Glomerular endothelial cell (primary cell): ENCODE data around the gene FIGN. TPM values are rescaled to one million over a fixed set of nuclear protein-coding genes. Genes with fewer than 3 reads are reported as not detected.

Source experiments
- DNase-seq: peaks from one replicate; pipeline ENCODE4 v3.0.0-alpha.2; 2011; ENCODE audit warnings: low read depth, low spot score; ENCODE audit errors: extremely low read depth
- total RNA-seq: library from RNA; depleted of rRNA; stranded (reverse); fragments of >200 nt; gene quantifications from 2 replicates; pipeline ENCODE4 v1.2.3, GENCODE V29; 2015

FIGN gene
- total RNA-seq, 1 donor from 2014 or later, result 3.0 TPM

- no peak for DNase-seq
These were observed 24.1 kb downstream of the FIGN start for GRCh38 chr2:163711699-163712098.

GRCh38 chr2:163711258-163711657 lies 24.6 kb downstream of the FIGN start:
- no peak for DNase-seq

GRCh38 chr2:163709270-163709669 lies 26.5 kb downstream of the FIGN start:
- no peak for DNase-seq

- no peak for DNase-seq
These were observed 27.5 kb downstream of the FIGN start for GRCh38 chr2:163708265-163708664.

- DNase-seq, result no peak
These were observed 32.4 kb downstream of the FIGN start for GRCh38 chr2:163703386-163703785.

- DNase-seq, result no peak
These were observed 34.2 kb downstream of the FIGN start for GRCh38 chr2:163701399-163702195.

DNA sequence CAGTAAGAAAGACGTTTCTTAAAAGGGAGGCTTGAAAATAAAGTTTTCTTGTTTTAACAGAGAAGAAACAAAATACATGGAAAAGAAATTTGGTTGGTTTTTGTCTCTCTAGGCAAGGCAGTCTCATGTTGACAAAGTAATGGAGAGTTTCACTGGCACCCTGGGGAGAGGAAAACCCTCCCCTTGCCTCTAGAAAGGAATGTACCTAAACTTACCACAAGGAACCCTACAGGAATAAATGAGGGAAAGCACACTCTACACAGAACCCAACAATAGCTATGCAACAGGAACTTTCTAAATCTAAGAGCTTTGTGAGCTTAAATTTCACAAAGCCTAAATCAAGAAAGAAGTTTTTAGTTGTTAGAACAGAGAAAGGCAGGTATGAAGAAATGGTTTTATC lies 37.0 kb downstream of the FIGN start:
- no peak for DNase-seq

- no peak for DNase-seq
These were observed 37.8 kb downstream of the FIGN start for GRCh38 chr2:163697846-163698637.

DNA sequence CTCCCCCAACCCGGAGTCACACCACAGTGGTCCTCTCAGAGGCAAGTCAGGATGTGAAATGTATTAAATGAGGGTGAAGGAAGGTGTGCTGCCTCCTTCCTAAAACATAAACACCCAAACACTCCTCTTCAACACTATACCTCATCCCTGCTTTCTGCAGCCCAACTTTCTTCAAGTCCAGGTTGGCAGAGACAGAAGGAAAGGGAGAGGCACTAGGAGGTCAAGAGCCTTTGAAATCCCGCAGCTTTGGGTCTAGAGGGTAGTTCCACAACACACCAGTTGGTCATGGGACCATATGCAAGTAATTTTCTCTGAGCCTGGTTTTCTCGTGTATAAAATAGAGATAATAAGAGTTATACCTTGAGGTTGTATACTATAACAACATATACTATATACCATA lies 38.4 kb downstream of the FIGN start:
- DNase-seq, result no peak

DNA sequence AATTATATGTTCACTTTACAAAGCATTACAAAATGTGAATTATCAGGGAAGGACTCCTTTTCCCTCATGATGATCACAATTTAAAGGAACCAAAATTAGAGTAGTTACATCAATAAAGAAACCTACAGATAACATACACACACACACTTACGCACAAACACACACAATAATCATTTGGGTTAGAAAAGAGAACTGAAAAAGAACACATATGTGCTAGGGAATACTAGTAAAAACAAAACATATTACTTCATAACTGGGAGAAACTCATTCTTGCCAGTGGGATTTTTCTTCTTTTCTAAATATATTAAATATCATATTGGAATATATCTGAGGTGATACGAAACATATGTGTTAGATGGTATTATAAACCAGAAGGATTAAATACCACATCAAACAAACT lies 42.3 kb downstream of the FIGN start:
- DNase-seq, result no peak

- DNase-seq, result no peak
These were observed 43.0 kb downstream of the FIGN start for GRCh38 chr2:163692611-163693482.

GRCh38 chr2:163692081-163692480 lies 43.7 kb downstream of the FIGN start:
- no peak for DNase-seq

- DNase-seq, result no peak
These were observed 44.9 kb downstream of the FIGN start for GRCh38 chr2:163690896-163691295.

GRCh38 chr2:163687217-163687616 lies 48.6 kb downstream of the FIGN start:
- no peak for DNase-seq

DNA sequence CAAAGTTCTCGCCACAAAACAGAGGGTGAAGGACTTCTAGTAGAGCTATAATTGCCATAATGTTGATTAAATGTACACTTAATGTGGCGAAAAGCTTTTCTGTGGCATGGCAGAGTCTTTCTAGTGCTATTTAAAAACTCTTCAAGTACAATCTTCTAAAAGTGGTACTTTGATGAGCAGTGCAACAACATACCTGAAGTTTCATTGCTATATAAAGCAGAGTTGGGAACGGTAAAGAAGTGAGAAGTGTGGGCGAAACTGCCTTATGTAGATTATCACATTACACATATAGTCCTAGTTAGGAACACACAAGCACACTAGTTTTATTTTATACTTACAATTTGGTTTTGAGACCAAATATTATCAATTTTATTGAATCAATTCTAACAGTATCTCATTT lies 49.5 kb downstream of the FIGN start:
- DNase-seq, result no peak

DNA sequence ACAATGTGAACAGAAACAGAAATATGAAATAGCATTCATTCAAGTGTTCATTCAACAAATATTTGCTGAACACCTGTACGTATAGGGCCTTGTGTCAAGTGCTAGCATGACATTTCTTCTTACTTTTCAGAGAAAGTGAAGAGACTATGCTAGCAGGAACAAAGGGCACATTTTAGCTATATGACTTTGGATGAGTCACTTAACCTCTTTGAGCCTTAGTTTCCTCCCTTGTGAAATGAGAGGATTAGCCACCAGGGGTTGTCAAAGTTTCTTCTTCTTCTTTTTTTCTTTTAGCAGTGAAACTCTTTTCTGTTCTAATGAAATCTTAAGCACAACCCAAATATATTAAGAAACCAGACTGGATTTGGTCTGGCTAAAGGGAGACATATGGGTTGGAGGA lies 53.1 kb downstream of the FIGN start:
- no peak for DNase-seq

DNA sequence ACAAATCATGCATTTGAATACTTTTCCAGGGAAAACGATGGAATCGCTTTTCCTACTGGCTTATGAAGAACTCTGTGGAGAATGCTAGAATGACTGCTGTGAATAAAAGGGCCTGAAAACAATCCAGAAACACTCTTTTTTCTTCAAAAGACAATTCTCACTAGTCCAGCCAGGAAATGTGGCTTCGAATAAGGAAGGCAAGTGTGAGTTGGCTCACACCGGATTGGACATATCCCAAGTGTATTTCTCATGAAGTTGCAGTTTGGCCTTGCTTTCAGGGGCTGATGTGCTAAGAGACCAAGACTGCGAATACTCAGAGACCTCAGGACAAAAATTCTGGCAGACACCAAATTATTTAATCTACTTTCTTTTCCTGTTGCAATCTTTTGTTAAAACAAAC lies 54.1 kb downstream of the FIGN start:
- DNase-seq, result no peak

DNA sequence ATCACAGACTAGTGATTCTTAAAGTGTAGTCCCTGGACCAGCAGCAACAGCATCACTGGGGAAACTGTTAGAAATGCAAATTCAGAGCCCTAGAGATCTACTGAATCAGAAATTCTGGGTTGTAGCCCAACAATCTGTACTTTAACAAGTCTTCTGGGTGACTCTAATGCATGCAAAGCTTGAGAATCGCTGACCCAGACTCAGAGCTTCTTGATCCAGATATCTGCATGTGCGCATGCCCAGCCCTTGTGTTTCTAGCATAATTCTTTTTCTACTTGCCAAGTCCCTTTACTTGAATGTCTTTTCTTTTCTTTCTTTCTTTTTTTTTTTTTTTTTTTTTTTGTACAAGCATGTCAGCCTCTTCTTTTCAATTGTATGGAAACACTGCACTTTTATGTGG lies 60.4 kb downstream of the FIGN start:
- no peak for DNase-seq

DNA sequence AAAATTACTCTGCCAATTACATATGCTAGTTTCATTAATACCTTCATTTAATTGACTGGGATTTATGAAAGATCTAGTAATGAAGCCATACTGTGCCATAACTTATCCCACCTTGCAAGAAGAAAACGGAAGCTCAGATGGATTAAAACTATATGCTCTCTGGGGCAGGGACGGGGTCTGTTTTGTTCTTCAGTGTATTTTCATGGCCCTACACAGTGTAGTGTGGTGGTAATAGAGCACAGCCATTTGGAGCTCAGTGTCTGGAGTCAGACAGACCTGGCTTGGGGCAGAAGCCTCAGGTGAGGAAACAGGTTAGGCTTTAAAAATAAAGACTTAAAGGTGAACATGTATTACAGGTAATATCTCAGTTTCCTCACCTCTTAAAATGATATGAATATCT lies 62.3 kb downstream of the FIGN start:
- DNase-seq, result no peak

DNA sequence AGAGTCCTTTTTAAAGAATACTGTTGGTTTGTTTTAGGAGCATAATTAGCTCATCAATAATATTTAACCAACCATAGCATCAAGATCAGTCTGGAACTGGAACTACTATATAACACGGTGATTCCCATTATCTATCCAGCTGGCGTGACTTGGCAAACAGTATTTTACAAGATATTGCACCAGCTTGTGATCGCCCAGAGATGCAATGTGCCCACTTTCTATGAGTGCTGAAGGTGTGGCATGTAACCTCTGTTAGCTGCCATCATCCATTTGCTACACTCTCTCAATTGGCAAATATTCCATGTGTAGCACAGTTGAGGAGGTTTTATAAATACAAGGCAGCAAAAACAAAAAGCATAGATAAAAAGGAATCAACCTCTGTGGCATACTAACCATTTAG lies 64.9 kb downstream of the FIGN start:
- DNase-seq, result no peak

- no peak for DNase-seq
These were observed 66.3 kb downstream of the FIGN start for GRCh38 chr2:163669506-163669905.
